ENCODE measurements around the gene EYS. TPM values are rescaled to one million over a fixed set of nuclear protein-coding genes. Genes with fewer than 3 reads are reported as not detected.
"Not testable (repeated sequence)": the region's sequence is repeated elsewhere in the genome, so short reads cannot be mapped to it uniquely, and the experiment has no call there.

EYS gene
- total RNA-seq, 1 donor from 2014 or later = not detected

DNA sequence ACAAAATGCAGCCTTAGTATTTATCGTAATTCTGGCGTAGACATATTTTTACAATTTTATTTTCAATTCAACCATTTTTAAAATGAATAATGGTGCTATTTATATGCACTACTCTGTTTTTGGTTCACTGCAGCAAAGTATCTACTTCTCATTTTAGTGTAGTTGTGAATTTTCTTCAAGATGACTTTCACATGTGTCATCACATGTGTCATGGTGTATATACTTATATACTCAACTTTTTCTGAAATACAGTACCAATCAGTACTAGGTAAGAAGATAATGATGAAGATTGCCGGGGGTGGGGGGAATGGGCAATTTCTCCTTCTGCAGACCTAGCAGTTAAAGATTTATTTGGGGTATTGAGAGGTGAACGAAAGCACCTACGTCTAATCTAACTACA, 1436.9 kb downstream of the EYS start:
- intact Hi-C loops (cut with DNase I) = no loop called here
- no peak for ATAC-seq

DNA sequence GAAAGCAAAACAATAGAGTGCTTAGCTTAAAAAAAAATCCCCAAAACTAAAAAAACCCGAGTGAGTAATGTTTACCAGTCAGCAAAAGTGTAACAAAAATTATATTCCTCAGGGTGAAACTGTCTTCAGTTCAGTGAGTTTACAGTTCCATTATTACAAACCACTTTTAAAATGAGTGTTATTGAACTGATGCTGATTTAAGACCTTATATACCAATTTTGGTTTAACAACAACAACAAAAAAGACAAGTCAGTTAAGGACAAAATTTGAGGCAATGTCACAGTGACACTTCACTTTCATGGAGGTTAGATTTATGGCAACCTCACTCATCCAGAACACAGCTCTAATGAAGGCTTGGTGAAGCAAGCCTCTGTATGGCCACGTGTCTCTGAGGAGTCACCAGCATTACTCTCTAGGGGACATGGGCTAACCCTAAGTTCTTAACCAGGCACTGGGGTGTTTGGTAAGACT, 1440.6 kb downstream of the EYS start:
- intact Hi-C loops (cut with DNase I) = no loop called here
- ATAC-seq (no peak), DNase-seq (ENCODE audit: missing footprints) (no peak)

More for the DNA sequence above, 1436.9 kb downstream of the EYS start:
- no peak for DNase-seq (ENCODE audit: missing footprints)

DNA sequence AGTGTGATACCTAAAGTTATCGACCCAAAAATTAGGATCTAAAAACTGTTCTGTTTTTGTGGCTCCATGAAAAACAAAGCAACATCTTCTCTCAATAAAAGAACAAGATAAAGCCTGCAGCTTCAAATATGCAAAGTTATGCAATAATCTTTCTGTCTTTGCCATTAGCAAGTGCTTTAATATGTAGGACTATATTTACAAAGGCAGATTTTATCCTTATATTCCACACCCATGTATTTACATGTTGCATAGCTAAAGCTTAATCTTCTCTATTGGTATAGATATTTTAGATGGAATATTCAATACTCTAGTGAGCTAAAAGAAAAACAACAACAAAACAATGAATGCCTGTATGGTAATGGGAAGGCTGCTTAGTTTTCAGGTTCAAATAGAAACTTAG, 1443.2 kb downstream of the EYS start:
- DNase-seq (ENCODE audit: missing footprints) = no peak
- no peak for ATAC-seq
- intact Hi-C loops (cut with DNase I) = no loop called here

DNA sequence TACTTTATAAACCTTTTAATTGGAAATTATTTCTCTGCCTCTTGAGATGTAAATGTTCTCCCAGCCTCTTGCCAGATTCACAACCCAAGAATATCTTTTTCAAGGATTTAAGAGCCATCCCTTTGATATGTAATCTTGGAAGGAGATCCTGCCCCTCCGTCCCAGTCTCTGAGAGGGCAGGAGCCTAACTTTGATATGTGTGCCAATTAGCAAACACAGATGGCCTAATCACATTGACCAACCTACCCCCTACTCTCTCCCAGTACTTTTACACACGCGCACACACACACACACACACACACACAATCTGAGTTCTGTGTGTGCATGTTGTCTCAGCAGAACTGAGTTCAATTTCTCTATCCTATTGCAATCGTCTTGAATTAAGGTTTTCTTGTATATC, 1447.7 kb downstream of the EYS start:
- intact Hi-C loops (cut with DNase I) = no loop called here
- ATAC-seq (no peak), DNase-seq (ENCODE audit: missing footprints) (no peak)

GRCh38 chr6:64258752-64259151, 1448.3 kb downstream of the EYS start:
- ATAC-seq (no peak), DNase-seq (ENCODE audit: missing footprints) (no peak)
- intact Hi-C loops (cut with DNase I) = no loop called here

DNA sequence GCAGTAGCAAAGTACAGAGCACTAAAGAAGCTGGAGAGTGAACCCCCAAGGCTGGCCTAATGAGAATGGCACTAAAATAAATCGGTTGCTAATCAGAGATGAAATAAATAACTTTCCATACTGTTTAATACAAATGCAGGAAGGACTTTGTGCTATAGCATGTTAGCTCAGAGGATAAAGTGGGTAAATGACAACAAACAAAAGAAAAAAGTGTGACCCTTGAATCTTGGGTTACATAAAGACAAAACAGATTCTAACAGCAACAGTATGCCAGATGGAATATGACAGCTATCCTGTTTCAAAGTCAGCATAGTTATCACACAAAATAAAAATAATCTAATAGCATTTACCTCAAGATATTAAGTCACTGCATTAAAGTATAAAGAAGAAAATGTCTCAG, 1448.7 kb downstream of the EYS start:
- DNase-seq (ENCODE audit: missing footprints) (no peak), ATAC-seq (no peak)
- intact Hi-C loops (cut with DNase I) = no loop called here

DNA sequence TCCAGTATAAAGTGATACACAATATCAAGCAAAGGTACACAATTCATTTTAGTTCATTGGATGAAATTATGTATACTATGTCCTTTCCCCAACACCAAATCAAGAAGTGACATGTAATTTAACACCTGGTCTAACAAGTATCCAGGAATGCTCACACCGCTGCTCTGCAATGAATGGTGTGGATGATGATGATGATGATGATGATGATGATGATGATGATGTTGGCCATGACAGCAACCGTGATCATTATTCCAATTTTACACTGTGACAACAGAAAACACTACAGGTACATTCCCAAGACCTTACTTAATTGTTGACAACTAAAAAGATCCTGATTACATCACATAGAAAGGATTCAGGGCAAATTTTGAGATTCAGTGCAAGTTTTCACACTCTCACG, 1449.4 kb downstream of the EYS start:
- intact Hi-C loops (cut with DNase I) = no loop called here
- ATAC-seq (no peak), DNase-seq (ENCODE audit: missing footprints) (no peak)

- DNase-seq (ENCODE audit: missing footprints) (no peak), ATAC-seq (no peak)
- intact Hi-C loops (cut with DNase I) = no loop called here
Measured at GRCh38 chr6:64256483-64256882, 1450.5 kb downstream of the EYS start.

DNA sequence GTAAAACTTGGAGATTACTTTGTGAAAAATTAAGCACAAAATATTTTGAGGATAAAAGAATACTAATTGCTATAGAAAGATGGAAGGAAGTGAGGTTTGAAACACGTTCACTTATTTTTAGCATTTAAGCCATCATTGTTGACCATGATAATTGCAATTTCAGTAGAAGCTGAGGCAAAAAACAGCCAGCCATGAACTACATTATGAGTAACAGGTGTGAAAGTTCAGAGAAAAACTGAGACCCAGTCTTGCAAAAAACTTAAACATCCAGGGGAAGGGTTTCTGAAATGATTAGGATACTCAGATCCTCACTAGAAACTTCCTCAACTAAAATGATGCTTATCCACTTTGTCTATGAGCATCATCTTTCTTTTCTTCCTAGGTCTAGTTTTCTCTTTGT, 1452.0 kb downstream of the EYS start:
- ATAC-seq = no peak
- no peak for DNase-seq (ENCODE audit: missing footprints)
- intact Hi-C loops (cut with DNase I) = no loop called here

GRCh38 chr6:64254558-64254957, 1452.5 kb downstream of the EYS start:
- no peak for DNase-seq (ENCODE audit: missing footprints)
- no peak for ATAC-seq
- intact Hi-C loops (cut with DNase I) = no loop called here

DNA sequence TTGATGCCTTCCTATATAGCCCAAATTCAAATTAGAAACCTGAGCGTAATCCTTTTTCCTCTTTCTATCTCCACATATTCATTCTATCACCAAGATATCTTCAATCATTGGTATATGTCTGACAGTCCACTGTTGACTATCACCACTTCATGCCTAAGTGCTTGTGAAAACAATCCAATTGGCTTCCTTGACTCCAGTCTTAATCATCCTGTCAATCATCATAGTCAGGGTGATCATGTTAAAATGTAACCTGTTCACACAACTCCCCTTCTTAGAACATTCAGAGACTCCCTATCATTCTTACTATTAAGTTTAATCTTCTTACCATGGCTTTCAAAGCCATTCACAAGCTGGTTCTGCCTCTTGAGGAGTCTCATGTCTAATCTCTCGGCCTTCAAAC, 1454.8 kb downstream of the EYS start:
- intact Hi-C loops (cut with DNase I) = no loop called here
- DNase-seq (ENCODE audit: missing footprints) (no peak), ATAC-seq (no peak)

DNA sequence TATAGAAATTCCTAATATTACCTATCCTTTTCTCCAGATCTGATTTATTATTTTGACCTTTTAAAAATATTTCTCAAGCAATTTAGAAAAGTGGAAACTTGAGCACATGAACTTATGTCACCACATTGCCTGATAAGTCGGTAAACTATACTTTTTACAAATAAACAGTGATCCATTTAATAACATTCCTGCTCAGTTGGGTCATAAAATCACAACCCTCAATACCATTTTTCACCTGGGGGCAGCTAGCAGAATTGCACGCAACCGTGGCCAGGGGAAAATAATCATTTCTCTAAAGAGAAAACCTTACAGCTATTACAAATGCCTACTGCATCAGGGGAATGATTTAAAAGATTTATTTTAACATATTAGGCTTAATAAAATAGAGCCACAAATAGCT, 1456.9 kb downstream of the EYS start:
- no peak for DNase-seq (ENCODE audit: missing footprints)
- no peak for ATAC-seq
- intact Hi-C loops (cut with DNase I) = no loop called here

DNA sequence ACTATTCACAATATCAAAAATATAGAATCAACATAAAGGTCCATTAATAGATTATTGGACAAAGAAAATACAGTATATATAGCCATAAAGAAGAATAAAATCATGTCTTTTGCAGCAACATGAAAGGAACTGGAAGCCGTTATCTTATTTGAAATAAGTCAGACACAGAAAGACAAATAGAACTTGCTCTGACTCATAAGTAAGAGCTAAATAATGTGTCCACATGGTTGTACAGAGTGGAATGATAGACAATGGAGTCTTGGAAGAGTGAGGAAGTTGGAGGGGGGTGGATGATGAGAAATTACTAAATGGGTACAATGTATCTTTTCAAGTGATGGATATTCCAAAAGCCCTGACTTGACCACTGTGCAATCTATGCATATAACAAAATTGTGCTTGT, 1457.9 kb downstream of the EYS start:
- no peak for DNase-seq (ENCODE audit: missing footprints)
- intact Hi-C loops (cut with DNase I) = no loop called here
- no peak for ATAC-seq

DNA sequence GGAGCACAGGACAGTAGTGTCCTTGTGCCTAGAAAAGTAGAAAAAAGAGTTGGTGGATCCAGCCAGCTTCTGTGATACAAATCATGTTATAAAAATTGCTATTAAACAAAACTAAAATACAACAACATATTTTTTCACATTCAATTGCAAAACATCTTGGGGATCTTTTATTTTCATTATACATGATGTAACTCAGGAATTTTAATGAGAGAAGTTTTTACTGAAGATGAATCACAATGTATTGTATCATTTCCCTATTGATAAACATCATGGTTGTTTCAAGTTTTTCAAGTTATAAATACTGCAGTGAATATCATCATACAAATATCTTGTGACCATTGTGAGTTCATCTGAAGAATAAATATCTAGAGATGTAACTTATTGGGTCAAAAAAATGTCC, 1463.4 kb downstream of the EYS start:
- intact Hi-C loops (cut with DNase I) = no loop called here
- DNase-seq (ENCODE audit: missing footprints) (no peak), ATAC-seq (no peak)

DNA sequence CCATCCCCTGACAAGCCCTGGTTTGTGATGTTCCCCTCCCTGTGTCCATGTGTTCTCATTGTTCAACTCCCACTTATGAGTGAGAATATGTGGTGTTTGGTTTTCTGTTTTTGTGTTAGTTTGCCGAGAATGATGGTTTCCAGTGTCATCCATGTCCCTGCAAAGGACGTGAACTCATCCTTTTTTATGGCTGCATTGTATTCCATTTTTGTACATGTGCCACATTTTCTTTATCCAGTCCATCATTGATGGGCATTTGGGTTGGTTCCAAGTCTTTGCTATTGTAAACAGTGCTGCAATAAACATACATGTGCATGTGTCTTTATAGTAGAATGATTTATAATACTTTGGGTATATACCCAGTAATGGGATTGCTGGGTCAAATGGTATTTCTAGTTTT, 1468.1 kb downstream of the EYS start:
- DNase-seq (ENCODE audit: missing footprints); intact Hi-C loops (cut with DNase I); ATAC-seq: not testable (repeated sequence)

GRCh38 chr6:64238071-64238470, 1469.0 kb downstream of the EYS start:
- no peak for ATAC-seq
- intact Hi-C loops (cut with DNase I) = no loop called here
- DNase-seq (ENCODE audit: missing footprints) = no peak

GRCh38 chr6:64233746-64234145, 1473.3 kb downstream of the EYS start:
- DNase-seq (ENCODE audit: missing footprints) (no peak), ATAC-seq (no peak)
- intact Hi-C loops (cut with DNase I) = no loop called here

DNA sequence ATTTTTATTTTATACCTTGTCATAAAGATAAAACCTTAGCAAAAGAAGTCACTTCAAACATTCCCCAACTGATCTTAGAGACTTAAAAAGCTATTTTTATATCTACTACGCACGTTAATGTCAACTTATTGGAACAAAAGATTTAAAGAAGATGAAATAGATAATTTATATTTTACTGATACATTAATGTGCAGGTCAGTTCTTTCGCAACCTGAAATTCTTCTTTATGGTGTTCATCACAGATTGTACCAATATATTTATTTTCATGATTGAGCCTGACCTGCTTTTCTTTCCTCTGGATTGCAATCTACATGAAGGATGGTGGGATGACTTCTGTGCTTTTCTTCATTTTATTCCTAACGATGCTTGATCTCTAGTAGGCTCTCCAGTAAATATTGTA, 1475.1 kb downstream of the EYS start:
- no peak for DNase-seq (ENCODE audit: missing footprints)
- no peak for ATAC-seq
- intact Hi-C loops (cut with DNase I) = no loop called here

DNA sequence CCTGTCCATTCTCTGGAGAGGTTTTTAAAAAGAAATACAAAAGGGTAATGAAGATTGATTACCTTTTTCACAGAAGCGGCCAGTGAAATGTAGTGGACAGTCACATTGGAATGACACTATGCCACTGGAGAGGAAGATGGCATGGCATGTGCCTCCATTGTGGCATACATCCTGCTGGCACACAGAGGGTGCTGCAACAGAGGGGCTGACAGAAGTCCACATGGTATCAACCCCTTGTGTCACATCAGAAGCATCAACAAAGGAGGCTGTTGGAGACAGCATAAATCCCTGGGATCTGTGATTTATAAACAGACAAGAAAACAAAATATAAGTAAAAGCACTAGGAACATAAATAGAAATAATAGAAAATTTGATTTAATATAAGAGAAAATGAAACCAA, 1476.5 kb downstream of the EYS start:
- DNase-seq (ENCODE audit: missing footprints) (no peak), ATAC-seq (no peak)
- intact Hi-C loops (cut with DNase I) = no loop called here

- intact Hi-C loops (cut with DNase I) = no loop called here
- ATAC-seq = no peak
- DNase-seq (ENCODE audit: missing footprints) = no peak
Measured at GRCh38 chr6:64227863-64228262, 1479.2 kb downstream of the EYS start.

- intact Hi-C loops (cut with DNase I) = no loop called here
- DNase-seq (ENCODE audit: missing footprints) = no peak
Measured at GRCh38 chr6:64225503-64225902, 1481.5 kb downstream of the EYS start.

GRCh38 chr6:64224819-64225218, 1482.2 kb downstream of the EYS start:
- peak; percentile 66 for DNase-seq (ENCODE audit: missing footprints)
- intact Hi-C loops (cut with DNase I) = no loop called here
- ATAC-seq = peak; percentile 84

More at GRCh38 chr6:64225503-64225902, 1481.5 kb downstream of the EYS start:
- ATAC-seq = no peak
